Measurements from ENCODE around the gene FZD2.

DNA sequence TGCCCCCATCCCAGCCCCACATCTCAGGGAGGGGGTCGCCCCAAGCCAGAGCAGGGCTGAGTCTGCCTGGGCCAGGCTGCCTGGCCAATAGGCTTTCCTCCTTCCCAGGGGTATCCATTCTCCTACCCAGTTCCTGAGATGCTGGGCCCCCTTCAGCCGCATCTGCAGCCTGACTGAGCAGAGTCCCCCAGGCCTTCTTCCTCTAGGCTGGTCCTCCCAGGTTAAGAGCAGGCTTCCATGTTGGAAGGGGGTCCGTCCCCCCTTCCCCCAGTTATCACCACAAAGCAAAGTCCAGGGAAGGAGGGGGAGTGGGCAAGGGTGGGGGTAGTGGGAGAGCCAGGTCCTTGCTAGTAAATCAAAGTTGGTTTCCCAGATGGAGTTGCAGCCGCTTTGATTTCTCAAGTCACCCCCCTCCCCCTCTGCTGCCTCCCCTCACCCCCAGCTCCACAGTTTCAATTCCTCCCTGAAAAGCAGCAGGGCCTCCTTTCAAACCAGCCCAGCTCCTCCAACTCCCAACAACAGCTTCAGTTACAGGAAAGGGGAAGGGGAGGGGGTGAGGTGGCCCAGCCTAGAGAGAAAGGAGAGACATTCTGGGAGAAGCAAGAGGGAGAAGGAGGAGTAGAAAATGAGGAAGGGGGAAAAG, 9.5 kb upstream of the FZD2 start:
- no peak for TF ChIP-seq TAF1 (IDR thresholded peaks at IDR 0.05; ENCODE audit: borderline replicate concordance, low read depth, low read length)
- TF ChIP-seq POLR2A (IDR thresholded peaks at IDR 0.05; ENCODE audit: low read depth, low read length) = no peak
- TF ChIP-seq POLR2AphosphoS5 (IDR thresholded peaks at IDR 0.05; ENCODE audit: low read depth, low read length) = no peak
